Kidney epithelial cell (primary cell): ENCODE results near the gene ADORA2A. TPM values are rescaled to one million over a fixed set of nuclear protein-coding genes. Genes with fewer than 3 reads are reported as not detected.

Experiments used
- DNase-seq: peaks from one replicate; pipeline ENCODE4 v3.0.0-alpha.2; 2010; ENCODE audit warnings: low read depth
- H3K27me3 ChIP-seq: 2 replicates; pipeline ENCODE4 v1.6.0; 2011; ENCODE audit warnings: low read length; ENCODE audit not compliant: control insufficient read depth, insufficient read depth
- H3K36me3 ChIP-seq: 2 replicates; pipeline ENCODE4 v1.5.1; 2011; ENCODE audit warnings: low read length; ENCODE audit not compliant: control insufficient read depth, insufficient read depth
- H3K4me3 ChIP-seq: 2 replicates; pipeline ENCODE4 v1.5.1; 2011; ENCODE audit warnings: low read depth, mild to moderate bottlenecking, control low read depth, low read length
- total RNA-seq: library from RNA; depleted of rRNA; stranded (reverse); fragments of >200 nt; gene quantifications from 2 replicates; pipeline ENCODE4 v1.2.3, GENCODE V29; 2015
- TF ChIP-seq, protein P1 (sequence below): IDR thresholded peaks from 2 replicates; pipeline ENCODE4 v1.5.1; 2011; ENCODE audit warnings: mild to moderate bottlenecking, moderate library complexity, low read length, control low read depth, inconsistent platforms; ENCODE audit not compliant: insufficient read depth, poor library complexity, severe bottlenecking

ADORA2A gene
- total RNA-seq, 1 donor from 2014 or later, result 0.46 TPM

DNA sequence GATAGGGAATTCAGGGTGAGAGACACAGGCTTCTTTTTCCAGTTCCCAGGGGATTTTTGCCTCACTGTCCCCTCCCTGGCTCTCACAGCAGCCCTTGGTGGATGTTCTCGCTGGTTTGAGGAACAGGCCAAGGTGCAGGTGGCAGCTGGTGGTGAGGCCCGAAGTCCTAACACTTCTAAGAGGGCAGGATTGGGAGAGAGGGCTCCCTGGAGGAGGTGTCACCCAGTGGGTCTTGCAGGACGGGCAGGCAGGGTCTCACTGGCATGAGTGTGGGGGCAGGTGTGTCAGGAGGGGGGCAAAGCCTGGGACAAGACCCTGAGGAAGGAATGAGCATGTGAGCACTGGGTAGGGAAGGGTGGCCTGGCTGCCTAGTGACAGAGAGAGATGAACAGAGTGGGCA lies 9.2 kb downstream of the ADORA2A start:
- H3K4me3 ChIP-seq, result no peak overlapping the region
- DNase-seq, result no peak
- H3K27me3 ChIP-seq, result no peaks in the 10 kb centered on the region
- TF ChIP-seq, protein P1, sequence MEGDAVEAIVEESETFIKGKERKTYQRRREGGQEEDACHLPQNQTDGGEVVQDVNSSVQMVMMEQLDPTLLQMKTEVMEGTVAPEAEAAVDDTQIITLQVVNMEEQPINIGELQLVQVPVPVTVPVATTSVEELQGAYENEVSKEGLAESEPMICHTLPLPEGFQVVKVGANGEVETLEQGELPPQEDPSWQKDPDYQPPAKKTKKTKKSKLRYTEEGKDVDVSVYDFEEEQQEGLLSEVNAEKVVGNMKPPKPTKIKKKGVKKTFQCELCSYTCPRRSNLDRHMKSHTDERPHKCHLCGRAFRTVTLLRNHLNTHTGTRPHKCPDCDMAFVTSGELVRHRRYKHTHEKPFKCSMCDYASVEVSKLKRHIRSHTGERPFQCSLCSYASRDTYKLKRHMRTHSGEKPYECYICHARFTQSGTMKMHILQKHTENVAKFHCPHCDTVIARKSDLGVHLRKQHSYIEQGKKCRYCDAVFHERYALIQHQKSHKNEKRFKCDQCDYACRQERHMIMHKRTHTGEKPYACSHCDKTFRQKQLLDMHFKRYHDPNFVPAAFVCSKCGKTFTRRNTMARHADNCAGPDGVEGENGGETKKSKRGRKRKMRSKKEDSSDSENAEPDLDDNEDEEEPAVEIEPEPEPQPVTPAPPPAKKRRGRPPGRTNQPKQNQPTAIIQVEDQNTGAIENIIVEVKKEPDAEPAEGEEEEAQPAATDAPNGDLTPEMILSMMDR, result no peak
- H3K36me3 ChIP-seq, result no peaks in the 10 kb centered on the region

DNA sequence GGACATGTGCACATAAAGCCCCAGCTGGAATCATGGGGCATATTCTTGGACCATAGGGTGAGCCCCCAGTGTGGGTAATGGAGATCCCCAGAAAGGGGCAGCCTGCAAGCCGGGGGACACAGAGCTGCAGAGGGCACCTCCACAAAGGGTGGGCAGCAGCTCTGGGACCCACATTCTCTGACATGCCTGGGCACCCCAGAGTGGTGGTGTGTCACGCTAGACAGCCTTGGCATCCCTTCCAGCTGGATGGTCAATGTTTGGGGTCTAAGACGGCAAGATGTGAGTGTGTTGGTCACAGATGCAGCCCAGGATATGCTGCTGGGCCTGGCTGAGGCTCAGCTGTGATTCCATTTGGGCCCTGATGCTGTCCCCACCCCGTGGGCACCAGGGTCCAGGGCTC lies 9.7 kb downstream of the ADORA2A start:
- Histone ChIP-seq H3K36me3 (no peaks in the 10 kb centered on the region), H3K27me3 (no peaks in the 10 kb centered on the region), H3K4me3 (no peak overlapping the region)
- DNase-seq, result no peak
- TF ChIP-seq, protein P1, result no peak

DNA sequence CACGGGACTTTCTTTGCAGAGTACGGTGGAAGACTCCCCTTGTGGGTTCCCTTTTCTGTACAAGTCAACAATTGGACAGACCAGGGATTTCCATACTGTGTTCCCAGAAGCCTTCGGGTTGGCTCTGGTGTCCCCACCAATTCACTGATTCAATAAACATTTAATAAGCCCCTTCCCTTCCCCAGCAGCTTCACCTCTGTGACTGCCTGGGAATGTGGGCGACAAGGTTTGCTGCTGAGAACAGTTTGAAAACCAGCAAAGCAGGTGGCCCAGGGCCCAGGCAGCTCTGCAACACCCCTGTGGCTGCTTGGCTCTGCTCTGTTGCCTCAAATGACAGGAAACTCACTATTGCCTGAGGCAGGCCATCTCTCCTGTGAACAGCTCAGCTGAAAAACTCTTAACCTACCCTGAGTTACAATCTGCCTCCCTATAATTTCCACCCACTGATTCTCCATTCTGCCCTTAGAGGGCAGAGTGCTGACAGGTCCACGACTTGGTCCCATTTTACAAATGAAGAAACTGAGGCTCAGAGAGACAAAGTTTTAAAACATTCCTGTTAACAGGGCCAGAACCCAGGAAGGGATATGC lies 10.4 kb downstream of the ADORA2A start:
- TF ChIP-seq, protein P1, result peak; percentile 39
- DNase-seq, result peak; percentile 25
- no peaks in the 10 kb centered on the region for H3K27me3 ChIP-seq
- H3K36me3 ChIP-seq, result no peaks in the 10 kb centered on the region
- no peak overlapping the region for H3K4me3 ChIP-seq

DNA sequence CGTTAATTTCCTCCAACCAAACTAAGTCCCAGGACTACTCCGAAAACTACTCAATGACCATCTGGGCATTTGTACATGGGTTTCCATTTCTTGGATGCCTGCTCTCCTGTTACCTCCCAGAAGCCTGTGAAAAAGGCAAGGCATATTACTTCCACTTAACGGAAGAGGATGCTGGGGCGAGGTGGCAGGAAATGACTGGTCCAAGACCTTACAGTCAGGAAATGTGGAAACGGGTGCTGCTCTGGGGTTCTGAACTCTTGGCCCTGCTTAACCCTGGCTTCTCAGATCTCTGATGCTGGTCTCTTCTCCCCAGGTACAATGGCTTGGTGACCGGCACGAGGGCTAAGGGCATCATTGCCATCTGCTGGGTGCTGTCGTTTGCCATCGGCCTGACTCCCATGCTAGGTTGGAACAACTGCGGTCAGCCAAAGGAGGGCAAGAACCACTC lies 12.9 kb downstream of the ADORA2A start:
- TF ChIP-seq, protein P1, result no peak
- H3K36me3 ChIP-seq, result no peaks in the 10 kb centered on the region
- no peak for DNase-seq
- H3K4me3 ChIP-seq, result no peak overlapping the region
- H3K27me3 ChIP-seq, result no peaks in the 10 kb centered on the region

DNA sequence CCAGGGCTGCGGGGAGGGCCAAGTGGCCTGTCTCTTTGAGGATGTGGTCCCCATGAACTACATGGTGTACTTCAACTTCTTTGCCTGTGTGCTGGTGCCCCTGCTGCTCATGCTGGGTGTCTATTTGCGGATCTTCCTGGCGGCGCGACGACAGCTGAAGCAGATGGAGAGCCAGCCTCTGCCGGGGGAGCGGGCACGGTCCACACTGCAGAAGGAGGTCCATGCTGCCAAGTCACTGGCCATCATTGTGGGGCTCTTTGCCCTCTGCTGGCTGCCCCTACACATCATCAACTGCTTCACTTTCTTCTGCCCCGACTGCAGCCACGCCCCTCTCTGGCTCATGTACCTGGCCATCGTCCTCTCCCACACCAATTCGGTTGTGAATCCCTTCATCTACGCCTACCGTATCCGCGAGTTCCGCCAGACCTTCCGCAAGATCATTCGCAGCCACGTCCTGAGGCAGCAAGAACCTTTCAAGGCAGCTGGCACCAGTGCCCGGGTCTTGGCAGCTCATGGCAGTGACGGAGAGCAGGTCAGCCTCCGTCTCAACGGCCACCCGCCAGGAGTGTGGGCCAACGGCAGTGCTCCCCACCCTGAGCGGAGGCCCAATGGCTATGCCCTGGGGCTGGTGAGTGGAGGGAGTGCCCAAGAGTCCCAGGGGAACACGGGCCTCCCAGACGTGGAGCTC lies 13.5 kb downstream of the ADORA2A start:
- DNase-seq, result no peak
- Histone ChIP-seq H3K4me3 (no peak overlapping the region), H3K27me3 (no peaks in the 10 kb centered on the region), H3K36me3 (no peaks in the 10 kb centered on the region)
- TF ChIP-seq, protein P1, result no peak
